GM21576 (cell line): ENCODE data around the gene FBXO40.
"Not testable (repeated sequence)": the region's sequence is repeated elsewhere in the genome, so short reads cannot be mapped to it uniquely, and the experiment has no call there.

Experiments
- ATAC-seq: cut with Tn5 transposase; IDR thresholded peaks from one replicate; pipeline ENCODE4 v1.9.1; 2021; ENCODE audit warnings: mild to moderate bottlenecking, moderate library complexity; ENCODE audit not compliant: unreplicated experiment

Gene FBXO40, protein sequence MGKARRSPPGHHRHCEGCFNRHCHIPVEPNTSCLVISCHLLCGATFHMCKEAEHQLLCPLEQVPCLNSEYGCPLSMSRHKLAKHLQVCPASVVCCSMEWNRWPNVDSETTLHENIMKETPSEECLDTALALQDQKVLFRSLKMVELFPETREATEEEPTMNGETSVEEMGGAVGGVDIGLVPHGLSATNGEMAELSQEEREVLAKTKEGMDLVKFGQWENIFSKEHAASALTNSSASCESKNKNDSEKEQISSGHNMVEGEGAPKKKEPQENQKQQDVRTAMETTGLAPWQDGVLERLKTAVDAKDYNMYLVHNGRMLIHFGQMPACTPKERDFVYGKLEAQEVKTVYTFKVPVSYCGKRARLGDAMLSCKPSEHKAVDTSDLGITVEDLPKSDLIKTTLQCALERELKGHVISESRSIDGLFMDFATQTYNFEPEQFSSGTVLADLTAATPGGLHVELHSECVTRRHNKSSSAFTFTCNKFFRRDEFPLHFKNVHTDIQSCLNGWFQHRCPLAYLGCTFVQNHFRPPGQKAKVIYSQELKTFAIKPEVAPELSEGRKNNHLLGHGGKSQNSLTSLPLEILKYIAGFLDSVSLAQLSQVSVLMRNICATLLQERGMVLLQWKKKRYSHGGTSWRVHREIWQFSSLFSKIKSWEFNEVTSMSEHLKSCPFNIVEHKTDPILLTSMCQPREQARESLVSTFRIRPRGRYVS

DNA sequence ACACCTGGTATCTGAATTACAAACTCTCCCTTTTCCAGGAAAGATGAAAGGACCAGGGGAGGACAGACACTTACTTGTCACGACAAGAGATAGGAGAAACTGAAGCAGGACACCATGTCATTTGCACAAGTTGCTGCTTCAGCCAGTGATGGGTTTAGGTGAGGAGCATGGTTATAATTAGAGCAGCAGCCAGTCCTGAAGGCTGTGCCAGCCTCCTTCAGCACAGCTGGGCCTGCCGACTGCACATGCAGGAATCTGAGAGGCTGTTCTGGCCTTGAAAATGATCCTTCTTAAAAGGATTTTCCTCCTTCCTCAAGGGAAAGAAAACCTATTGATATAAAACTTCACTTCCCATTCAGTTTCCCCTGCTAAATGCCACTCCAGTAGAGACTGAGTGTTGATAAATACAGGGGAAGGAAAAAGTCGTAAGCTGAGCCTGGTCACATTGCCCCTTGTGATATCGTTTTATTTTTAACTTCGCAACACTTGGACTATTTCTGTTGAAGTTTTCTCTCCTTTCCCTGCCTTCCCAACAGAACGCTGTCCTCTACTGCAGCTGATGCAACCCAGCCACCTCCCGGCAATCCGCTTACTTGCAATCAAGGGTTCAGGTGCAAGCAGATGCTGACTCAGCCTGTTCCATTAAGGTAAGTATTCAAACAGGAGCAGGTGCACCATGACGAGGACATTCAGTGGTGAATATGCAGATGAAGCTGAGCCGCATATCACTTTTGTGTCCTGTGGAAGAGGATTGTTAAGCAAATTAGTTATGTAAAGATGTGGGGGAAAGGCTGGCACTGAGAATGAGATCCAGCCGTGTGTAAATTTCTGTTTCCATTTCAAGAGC is at the start of gene FBXO40:
Gene FBXO40 (plus strand): TSS at position 524 of the 847 bp plus-strand sequence. CDS start 27,197 bp downstream, outside the sequence.
- no peak for ATAC-seq

DNA sequence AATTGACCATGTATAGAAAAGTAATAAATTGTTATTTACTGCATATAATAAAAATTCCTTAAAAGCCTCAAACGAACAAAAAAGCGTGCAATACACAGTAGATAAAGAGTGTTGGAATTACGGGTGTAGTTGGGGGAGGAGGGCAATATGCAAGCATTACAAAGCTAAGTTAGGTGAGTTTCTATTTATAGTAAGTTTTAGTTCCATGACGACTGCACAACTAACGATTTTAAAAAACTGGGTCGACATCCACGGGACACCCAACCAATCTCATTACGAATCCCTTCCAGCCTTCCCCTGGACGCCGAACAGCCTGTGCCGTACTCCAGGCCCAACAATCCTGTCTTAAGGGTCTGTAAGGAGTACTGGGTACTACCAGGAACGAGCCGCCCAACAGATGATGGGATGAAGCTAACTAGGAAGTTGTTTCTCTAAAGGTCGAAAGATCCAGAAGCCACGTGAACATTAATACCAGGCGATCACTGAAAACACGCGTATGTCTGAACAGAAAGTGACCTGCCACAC is 48.1 kb upstream of the FBXO40 start:
- ATAC-seq: no peak

GRCh38 chr3:121545574-121546455 is 47.4 kb upstream of the FBXO40 start, which contains the start of gene POLQ:
Gene POLQ, minus strand, starts transcription at chr3:121545988. Its CDS starts 111 bp downstream, at chr3:121545877.
- ATAC-seq: peak; percentile 84

GRCh38 chr3:121552379-121552778 is 40.8 kb upstream of the FBXO40 start:
- ATAC-seq: no peak

DNA sequence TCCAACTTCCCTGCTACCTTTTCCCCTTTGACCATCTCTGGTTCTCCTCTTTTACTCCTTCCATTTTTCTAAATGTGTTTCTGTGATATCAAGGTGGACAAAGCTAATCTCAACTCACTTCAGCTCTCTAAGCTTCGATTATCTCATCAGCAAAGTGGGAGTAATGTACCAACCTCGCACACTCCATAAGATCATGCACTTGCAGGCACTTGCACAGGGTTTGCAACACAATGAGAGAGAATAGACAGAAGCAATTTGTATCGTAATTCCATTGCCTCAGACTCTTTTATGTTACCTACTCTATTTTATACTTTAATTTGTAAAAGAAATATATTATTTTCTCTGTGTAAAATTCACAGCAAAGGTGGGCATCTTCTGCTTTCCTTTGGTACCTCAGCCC is 40.4 kb upstream of the FBXO40 start:
- ATAC-seq: no peak

- ATAC-seq: no peak
These were observed 35.7 kb upstream of the FBXO40 start for GRCh38 chr3:121557426-121557934.

- ATAC-seq: no peak
These were observed 31.0 kb upstream of the FBXO40 start for GRCh38 chr3:121562148-121562547.

GRCh38 chr3:121566773-121567172 is 26.4 kb upstream of the FBXO40 start:
- no peak for ATAC-seq

- no peak for ATAC-seq
These were observed 25.5 kb upstream of the FBXO40 start, which contains the start of gene ARGFX for GRCh38 chr3:121567649-121568048. Gene ARGFX, plus strand, starts transcription at chr3:121567949. Its CDS starts 2,765 bp downstream, at chr3:121570714.

- ATAC-seq: no peak
These were observed 18.7 kb upstream of the FBXO40 start for GRCh38 chr3:121574449-121574848.

- ATAC-seq: no peak
These were observed 11.5 kb upstream of the FBXO40 start for GRCh38 chr3:121581691-121582090.

DNA sequence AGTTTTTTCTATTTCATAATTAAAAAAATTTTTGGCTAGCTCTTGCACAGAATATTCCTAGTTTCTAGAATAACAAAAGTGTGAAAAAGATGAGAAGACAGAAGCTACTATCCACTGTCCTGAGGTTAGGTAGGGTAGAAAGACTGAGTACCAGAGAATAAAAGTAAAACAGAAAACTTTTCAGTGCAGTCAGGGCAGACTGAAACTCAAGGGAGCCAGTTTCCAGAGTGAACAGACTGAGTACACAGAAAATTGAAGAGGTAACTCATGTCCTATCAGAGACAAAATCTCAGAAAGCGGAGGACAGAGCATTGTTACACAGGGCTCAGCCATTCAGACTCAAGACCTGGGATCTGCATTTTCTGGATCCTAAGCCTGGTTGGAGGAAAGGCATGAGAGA is 8.8 kb upstream of the FBXO40 start:
- ATAC-seq: no peak

DNA sequence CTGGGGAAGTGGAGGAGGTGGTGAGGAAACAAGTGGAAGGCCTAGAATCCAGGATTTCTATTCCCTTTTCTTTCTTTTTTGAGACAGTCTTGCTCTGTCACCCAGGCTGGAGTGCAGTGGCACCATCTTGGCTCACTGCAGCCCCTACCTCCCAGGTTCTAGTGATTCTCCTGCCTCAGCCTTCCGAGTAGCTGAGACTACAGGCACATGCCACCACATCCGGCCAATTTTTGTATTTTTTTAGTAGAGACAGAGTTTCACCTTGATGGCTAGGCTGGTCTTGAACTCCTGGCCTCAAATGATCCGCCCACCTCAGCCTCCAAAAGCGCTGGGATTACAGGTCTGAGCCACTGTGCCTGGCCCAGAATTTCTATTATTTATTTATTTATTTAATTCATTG is 627 bp downstream of the FBXO40 start:
- ATAC-seq: not testable (repeated sequence)

DNA sequence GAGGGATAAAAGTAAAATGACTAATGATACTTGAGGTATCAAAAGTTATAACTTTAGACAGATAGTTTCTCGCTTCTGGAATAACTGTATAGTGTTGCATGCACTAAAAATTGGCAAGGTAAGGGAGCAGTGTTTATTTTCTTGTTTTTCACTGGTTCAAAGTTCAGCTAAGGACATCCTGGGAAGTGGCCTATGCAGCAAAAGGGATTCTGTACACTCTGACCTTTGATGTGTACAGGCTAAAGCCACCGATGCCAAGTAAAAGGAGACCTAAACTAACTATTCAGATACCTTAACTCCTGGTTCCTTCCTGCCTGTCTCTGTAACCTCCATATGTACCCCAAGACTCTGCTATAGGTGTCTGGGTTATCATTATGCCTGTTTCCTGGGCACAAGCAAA is 1.7 kb downstream of the FBXO40 start:
- no peak for ATAC-seq

DNA sequence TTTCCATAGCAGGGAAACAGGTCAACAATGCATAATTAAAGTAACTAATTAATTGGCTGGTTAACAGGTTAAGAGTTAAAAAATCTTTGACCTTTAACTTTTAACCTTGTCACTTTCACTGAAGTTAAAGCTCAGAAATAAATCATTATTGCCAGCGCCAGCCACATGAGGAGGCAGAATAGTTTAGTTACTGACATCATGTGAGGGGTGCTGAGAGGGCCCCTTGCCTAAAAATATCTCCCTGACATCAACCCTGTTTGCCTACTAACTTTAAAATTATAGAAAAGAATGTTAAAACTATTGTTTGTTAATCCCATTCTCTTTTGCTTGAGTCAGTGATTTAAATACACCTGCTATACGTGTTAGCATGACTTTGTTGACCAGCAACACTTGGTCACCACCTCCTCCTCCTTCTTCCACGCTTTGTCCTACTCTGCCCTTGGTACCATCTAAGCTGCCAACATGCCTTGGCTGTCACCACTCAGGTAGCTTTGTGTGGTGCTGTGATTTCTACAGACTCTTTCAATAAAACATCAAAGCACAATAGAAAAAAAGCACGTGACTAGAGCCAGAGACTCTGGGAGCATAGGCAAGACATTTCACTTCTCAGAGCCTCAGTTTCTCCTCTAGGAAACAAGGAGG is 2.7 kb downstream of the FBXO40 start:
- ATAC-seq: no peak

GRCh38 chr3:121598564-121598963 is 5.4 kb downstream of the FBXO40 start:
- no peak for ATAC-seq

- ATAC-seq: not testable (repeated sequence)
These were observed 6.7 kb downstream of the FBXO40 start for GRCh38 chr3:121599900-121600299.

DNA sequence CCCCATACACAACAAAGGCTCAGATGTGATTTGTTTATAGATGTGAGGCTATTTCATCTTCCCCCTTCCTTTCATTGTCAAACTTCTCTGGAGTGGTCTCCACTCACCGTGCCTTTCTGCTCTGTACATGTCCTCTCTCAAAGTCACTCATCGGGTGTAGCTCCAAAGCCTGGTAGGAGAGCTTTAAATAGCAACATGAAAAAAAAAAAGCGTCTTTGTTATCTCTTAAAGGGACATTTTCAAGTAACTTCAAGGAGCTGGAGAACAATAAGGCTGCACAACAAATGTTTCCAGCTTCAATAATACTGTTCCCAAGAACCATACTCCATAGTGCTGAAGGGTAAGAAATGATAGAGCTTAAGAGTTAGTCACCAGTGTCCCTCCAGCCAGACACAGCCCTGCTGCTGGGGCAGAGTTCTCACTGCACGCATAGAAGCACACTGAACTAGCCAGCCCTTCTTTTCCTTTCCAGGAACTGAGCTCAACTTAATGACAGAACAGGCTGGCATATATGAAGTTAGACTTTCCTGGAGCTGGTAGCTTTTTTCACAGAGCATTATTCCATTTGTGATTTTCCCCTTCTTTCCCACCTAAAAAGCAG is 8.1 kb downstream of the FBXO40 start:
- no peak for ATAC-seq

- ATAC-seq: no peak
These were observed 11.6 kb downstream of the FBXO40 start for GRCh38 chr3:121604759-121605158.
